Neuronal stem cell (in vitro differentiated cells): Measurements from ENCODE around the gene NDUFAF3.

Experiments used
- DNase-seq: peaks from one replicate; pipeline ENCODE4 v3.0.0-alpha.2; 2013; ENCODE audit warnings: low spot score
- H2AFZ ChIP-seq: one replicate; pipeline ENCODE4 v1.6.1; 2013; ENCODE audit warnings: mild to moderate bottlenecking, low read length, inconsistent platforms
- H2AK5ac ChIP-seq: 2 replicates; pipeline ENCODE4 v1.6.1; 2013; ENCODE audit warnings: low read depth, mild to moderate bottlenecking, inconsistent platforms, low read length, moderate library complexity, mixed read lengths
- H2BK120ac ChIP-seq: 2 replicates; pipeline ENCODE4 v1.6.1; 2013; ENCODE audit warnings: low read depth, mild to moderate bottlenecking, inconsistent platforms, low read length, moderate library complexity, mixed read lengths
- H2BK12ac ChIP-seq: one replicate; pipeline ENCODE4 v1.6.1; 2013; ENCODE audit warnings: low read length, inconsistent platforms
- H2BK15ac ChIP-seq: 2 replicates; pipeline ENCODE4 v1.6.1; 2013; ENCODE audit warnings: mild to moderate bottlenecking, low read length, inconsistent platforms, mixed read lengths
- H2BK5ac ChIP-seq: one replicate; pipeline ENCODE4 v1.6.1; 2013; ENCODE audit warnings: inconsistent platforms, mild to moderate bottlenecking, low read length, moderate library complexity
- H3K14ac ChIP-seq: one replicate; pipeline ENCODE4 v1.6.1; 2013; ENCODE audit warnings: low read length, inconsistent platforms
- H3K18ac ChIP-seq: 2 replicates; pipeline ENCODE4 v1.6.1; 2013; ENCODE audit warnings: low read length, inconsistent platforms
- H3K23ac ChIP-seq: 2 replicates; pipeline ENCODE4 v1.6.1; 2013; ENCODE audit warnings: low read depth, mild to moderate bottlenecking, mixed read lengths, low read length, inconsistent platforms; ENCODE audit not compliant: poor library complexity
- H3K27ac ChIP-seq: replicated peaks from 3 replicates; pipeline ENCODE4 v1.5.1; 2013; ENCODE audit warnings: low read length, inconsistent platforms
- H3K27me3 ChIP-seq, 3 experiments: 2 replicates each; pipeline ENCODE4 v1.6.1; 2013; ENCODE audit warnings: low read length in 3 of 3, mild to moderate bottlenecking in 2 of 3, inconsistent platforms in 1 of 3, low read depth in 1 of 3, mixed read lengths in 1 of 3, moderate library complexity in 1 of 3; ENCODE audit not compliant: control insufficient read depth in 3 of 3, insufficient read depth in 3 of 3
- H3K36me3 ChIP-seq, 2 donors: replicated peaks in 1 of 2; 2 replicates each; pipeline ENCODE4 v1.6.1; 2013; ENCODE audit warnings: low read length in 2 of 2; ENCODE audit not compliant: control insufficient read depth in 2 of 2, insufficient read depth in 2 of 2
- H3K4ac ChIP-seq: 2 replicates; pipeline ENCODE4 v1.6.1; 2013; ENCODE audit warnings: inconsistent platforms, mild to moderate bottlenecking, low read length, moderate library complexity
- H3K4me1 ChIP-seq, 2 donors: 1 replicate in 1 of 2; 2 replicates in 1 of 2; pipeline ENCODE4 v1.6.1; 2013; ENCODE audit warnings: low read length in 2 of 2, low read depth in 1 of 2; ENCODE audit not compliant: control insufficient read depth in 2 of 2, insufficient read depth in 1 of 2
- H3K4me2 ChIP-seq: one replicate; pipeline ENCODE4 v1.6.1; 2013; ENCODE audit warnings: mild to moderate bottlenecking, low read length, inconsistent platforms; ENCODE audit not compliant: insufficient read depth, poor library complexity, severe bottlenecking
- H3K4me3 ChIP-seq, 2 donors: 2 replicates each; pipeline ENCODE4 v1.5.1; 2013; ENCODE audit warnings: low read length in 2 of 2, mild to moderate bottlenecking in 2 of 2, inconsistent platforms in 1 of 2, moderate library complexity in 1 of 2
- H3K79me1 ChIP-seq: one replicate; pipeline ENCODE4 v1.6.1; 2013; ENCODE audit warnings: low read depth, mild to moderate bottlenecking, inconsistent platforms, low read length, moderate library complexity
- H3K9ac ChIP-seq: one replicate; pipeline ENCODE4 v1.6.1; 2013; ENCODE audit warnings: mild to moderate bottlenecking, low read depth, low read length, inconsistent platforms; ENCODE audit not compliant: poor library complexity
- H3K9me3 ChIP-seq, 2 donors: replicated peaks in 1 of 2; 2 replicates each; pipeline versions ENCODE3 to v1.6.1; 2013; ENCODE audit warnings: low read length in 2 of 2, mild to moderate bottlenecking in 2 of 2, inconsistent platforms in 1 of 2, low read depth in 1 of 2, mixed read lengths in 1 of 2, moderate library complexity in 1 of 2; ENCODE audit not compliant: control insufficient read depth in 2 of 2, insufficient read depth in 1 of 2
- H4K8ac ChIP-seq: one replicate; pipeline ENCODE4 v1.6.1; 2013; ENCODE audit warnings: low read depth, mild to moderate bottlenecking, inconsistent platforms, low read length, moderate library complexity
- H4K91ac ChIP-seq: one replicate; pipeline ENCODE4 v1.6.1; 2013; ENCODE audit warnings: low read length, low read depth, mild to moderate bottlenecking, inconsistent platforms; ENCODE audit not compliant: poor library complexity
- WGBS, 2 donors: extraction: QIAGEN DNeasy Blood & Tissue Kit; methylation state at CpG; one replicate each; pipeline ENCODE4 v1.1.7; 2013; ENCODE audit warnings: missing lambda C conversion rate in 2 of 2, mixed read lengths in 1 of 2; ENCODE audit not compliant: insufficient read length in 2 of 2, insufficient replicate concordance in 1 of 2; ENCODE audit errors: extremely low coverage in 2 of 2; 5-methylcytosine and 5-hydroxymethylcytosine counted together

Gene NDUFAF3

DNA sequence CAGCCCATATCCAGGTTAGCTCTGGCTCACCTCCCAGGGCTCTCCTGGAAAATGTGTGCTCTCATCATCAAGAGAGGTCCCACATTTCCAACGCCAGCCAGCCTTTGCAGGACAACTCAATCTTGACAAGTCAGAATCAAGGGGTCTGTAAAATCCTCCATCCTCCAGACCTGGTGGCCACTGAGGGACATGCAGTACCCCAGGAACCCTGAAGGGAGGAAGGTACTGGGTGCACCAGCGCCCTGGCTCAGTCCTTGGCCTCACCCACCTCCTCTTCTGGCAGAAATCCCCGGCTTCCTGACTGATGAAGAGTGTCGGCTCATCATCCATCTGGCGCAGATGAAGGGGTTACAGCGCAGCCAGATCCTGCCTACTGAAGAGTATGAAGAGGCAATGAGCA, 20.8 kb upstream of the NDUFAF3 start:
- H3K79me1 ChIP-seq: peaks cover 4% of the 10 kb centered on the region
- no peak overlapping the region for H2AFZ ChIP-seq
- peak overlapping the region in 1 of 2 donors; percentile 1 for H3K4me3 ChIP-seq
- no peak overlapping the region for H2BK12ac ChIP-seq
- peak overlapping the region; percentile 12 for H3K9ac ChIP-seq
- no CpG with 5 or more reads among the region's 6 CpGs for WGBS, 2 donors
- no peak overlapping the region for H3K27ac ChIP-seq
- no peak overlapping the region for H3K4me2 ChIP-seq
- peaks cover 22 to 31% of the 10 kb centered on the region in 2 donors for H3K4me1 ChIP-seq
- no peak overlapping the region for H2BK120ac ChIP-seq
- no peak for DNase-seq
- H2BK15ac ChIP-seq: no peak overlapping the region
- no peak overlapping the region for H3K4ac ChIP-seq
- H4K8ac ChIP-seq: no peak overlapping the region
- no peak overlapping the region for H3K14ac ChIP-seq
- H2AK5ac ChIP-seq: no peak overlapping the region
- H3K18ac ChIP-seq: no peak overlapping the region
- peaks cover 5 to 9% of the 10 kb centered on the region in 2 donors for H3K36me3 ChIP-seq
- peak overlapping the region; percentile 84 for H2BK5ac ChIP-seq
- no peaks in the 10 kb centered on the region for H3K27me3 ChIP-seq
- peak overlapping the region; percentile 59 for H3K23ac ChIP-seq
- no peak overlapping the region for H4K91ac ChIP-seq
- no peaks in the 10 kb centered on the region for H3K9me3 ChIP-seq

- Histone ChIP-seq H3K9me3 (no peaks in the 10 kb centered on the region), H2BK12ac (no peak overlapping the region), H2BK120ac (no peak overlapping the region), H3K4me1 (peaks cover 15% of the 10 kb centered on the region in 2 donors), H3K27me3 (no peaks in the 10 kb centered on the region), H3K4me3 (no peak overlapping the region), H2AK5ac (peak overlapping the region; percentile 57), H3K9ac (no peak overlapping the region), H3K4ac (no peak overlapping the region), H4K8ac (no peak overlapping the region), H2AFZ (no peak overlapping the region), H3K4me2 (no peak overlapping the region), H3K18ac (no peak overlapping the region), H2BK5ac (no peak overlapping the region), H3K14ac (no peak overlapping the region), H3K23ac (peak overlapping the region; percentile 66), H3K27ac (no peak overlapping the region), H3K36me3 (peaks cover 6 to 16% of the 10 kb centered on the region in 2 donors), H3K79me1 (peaks cover 10% of the 10 kb centered on the region), H4K91ac (no peak overlapping the region), H2BK15ac (no peak overlapping the region)
- no CpG with 5 or more reads among the region's 16 CpGs for WGBS, 2 donors
- DNase-seq: no peak
These were observed 17.3 kb upstream of the NDUFAF3 start for GRCh38 chr3:49004352-49005302.

- H3K14ac ChIP-seq: no peak overlapping the region
- no peak overlapping the region for H3K4ac ChIP-seq
- H3K23ac ChIP-seq: peak overlapping the region; percentile 28
- peak overlapping the region; percentile 39 for H3K9ac ChIP-seq
- no peak overlapping the region for H3K27ac ChIP-seq
- no peak for DNase-seq
- H2AFZ ChIP-seq: no peak overlapping the region
- no peak overlapping the region for H2AK5ac ChIP-seq
- peaks cover 6 to 21% of the 10 kb centered on the region in 2 donors for H3K36me3 ChIP-seq
- H3K4me3 ChIP-seq: no peak overlapping the region
- H2BK12ac ChIP-seq: no peak overlapping the region
- no peaks in the 10 kb centered on the region for H3K9me3 ChIP-seq
- no peak overlapping the region for H2BK120ac ChIP-seq
- no peak overlapping the region for H3K4me2 ChIP-seq
- peaks cover 13 to 15% of the 10 kb centered on the region in 2 donors for H3K4me1 ChIP-seq
- no peak overlapping the region for H4K91ac ChIP-seq
- H3K18ac ChIP-seq: no peak overlapping the region
- H4K8ac ChIP-seq: no peak overlapping the region
- no peak overlapping the region for H2BK15ac ChIP-seq
- no peaks in the 10 kb centered on the region for H3K27me3 ChIP-seq
- H2BK5ac ChIP-seq: no peak overlapping the region
- no CpG with 5 or more reads among the region's 3 CpGs for WGBS, 2 donors
- peaks cover 10% of the 10 kb centered on the region for H3K79me1 ChIP-seq
These were observed 16.6 kb upstream of the NDUFAF3 start for GRCh38 chr3:49005303-49005680.

GRCh38 chr3:49005998-49006397, 15.9 kb upstream of the NDUFAF3 start:
- Histone ChIP-seq H3K14ac (no peak overlapping the region), H3K18ac (no peak overlapping the region), H2BK12ac (no peak overlapping the region), H3K79me1 (peaks cover 10% of the 10 kb centered on the region), H2AFZ (no peak overlapping the region), H4K8ac (no peak overlapping the region), H2BK15ac (no peak overlapping the region), H3K27ac (no peak overlapping the region), H3K4ac (no peak overlapping the region), H2BK120ac (no peak overlapping the region), H3K9ac (no peak overlapping the region), H4K91ac (no peak overlapping the region), H2BK5ac (no peak overlapping the region), H3K36me3 (peaks cover 6 to 23% of the 10 kb centered on the region in 2 donors), H3K27me3 (no peaks in the 10 kb centered on the region), H2AK5ac (peak overlapping the region; percentile 0), H3K9me3 (no peaks in the 10 kb centered on the region), H3K4me3 (peak overlapping the region in 1 of 2 donors; percentile 83), H3K23ac (no peak overlapping the region), H3K4me1 (peaks cover 13 to 15% of the 10 kb centered on the region in 2 donors), H3K4me2 (no peak overlapping the region)
- no peak for DNase-seq
- no CpG with 5 or more reads among the region's 5 CpGs for WGBS, 2 donors
